22Rv1 (cell line): ENCODE data around the gene TUBGCP5.

Experiments
- CTCF ChIP-seq: fragments of 450-650 bp; IDR thresholded peaks from 2 replicates; pipeline ENCODE4 v1.5.1; 2017; ENCODE audit warnings: mild to moderate bottlenecking
- ZFX ChIP-seq: fragments of 450-650 bp; IDR thresholded peaks from 2 replicates; pipeline ENCODE4 v1.6.1; 2017; ENCODE audit warnings: antibody characterized with exemption, borderline replicate concordance

- no peak for TF ChIP-seq CTCF
- TF ChIP-seq ZFX, result no peak
These were observed 41.9 kb upstream of the TUBGCP5 start for GRCh38 chr15:23081271-23081670.
